HEK293 (cell line): Measurements from ENCODE around the gene CASKIN2.

Source experiments
- GLIS1 ChIP-seq: fragments of 450-650 bp; formaldehyde crosslinking; IDR thresholded peaks from 2 replicates; pipeline ENCODE4 v1.5.1; 2016; ENCODE audit warnings: missing biosample characterization, missing genetic modification characterization
- IKZF3 ChIP-seq: fragments of 450-650 bp; IDR thresholded peaks from 2 replicates; pipeline ENCODE4 v1.5.0; 2018; ENCODE audit warnings: missing biosample characterization, mild to moderate bottlenecking, missing genetic modification characterization, moderate library complexity
- KLF10 ChIP-seq: fragments of 450-650 bp; IDR thresholded peaks from 2 replicates; pipeline ENCODE4 v1.5.1; 2018; ENCODE audit warnings: missing biosample characterization, mild to moderate bottlenecking, missing genetic modification characterization
- SP2 ChIP-seq: fragments of 450-650 bp; formaldehyde crosslinking; IDR thresholded peaks from 2 replicates; pipeline ENCODE4 v1.5.1; 2016; ENCODE audit warnings: missing biosample characterization, missing genetic modification characterization
- TRIM28 ChIP-seq: IDR thresholded peaks from 2 replicates; pipeline ENCODE4 v1.6.1; 2011; ENCODE audit warnings: low read length, control low read depth, borderline replicate concordance
- ZBTB20 ChIP-seq: fragments of 450-650 bp; formaldehyde crosslinking; IDR thresholded peaks from 2 replicates; pipeline ENCODE4 v1.5.1; 2016; ENCODE audit warnings: missing biosample characterization, missing genetic modification characterization
- ZNF19 ChIP-seq: fragments of 450-650 bp; formaldehyde crosslinking; IDR thresholded peaks from 2 replicates; pipeline ENCODE4; 2016; ENCODE audit warnings: missing biosample characterization, missing genetic modification characterization, low read depth
- ZNF214 ChIP-seq: fragments of 450-650 bp; formaldehyde crosslinking; IDR thresholded peaks from 2 replicates; pipeline ENCODE4 v1.5.1; 2017; ENCODE audit warnings: missing biosample characterization, mild to moderate bottlenecking, missing genetic modification characterization, borderline replicate concordance
- ZNF324 ChIP-seq: fragments of 450-650 bp; formaldehyde crosslinking; IDR thresholded peaks from 2 replicates; pipeline ENCODE4 v1.5.1; 2016; ENCODE audit warnings: missing biosample characterization, missing genetic modification characterization
- ZNF335 ChIP-seq: fragments of 450-650 bp; formaldehyde crosslinking; conservative IDR thresholded peaks from 2 replicates; pipeline ENCODE4 v1.5.1; 2016; ENCODE audit warnings: missing biosample characterization, missing genetic modification characterization
- ZNF366 ChIP-seq: fragments of 450-650 bp; formaldehyde crosslinking; conservative IDR thresholded peaks from 2 replicates; pipeline ENCODE4 v1.5.1; 2016; ENCODE audit warnings: missing biosample characterization, missing genetic modification characterization
- ZNF510 ChIP-seq: fragments of 450-650 bp; formaldehyde crosslinking; IDR thresholded peaks from 2 replicates; pipeline ENCODE4 v1.5.1; 2018; ENCODE audit warnings: mild to moderate bottlenecking, missing genetic modification characterization, missing biosample characterization; ENCODE audit not compliant: insufficient replicate concordance
- ZNF521 ChIP-seq: fragments of 450-650 bp; formaldehyde crosslinking; IDR thresholded peaks from 2 replicates; pipeline ENCODE4 v1.5.1; 2017; ENCODE audit warnings: missing biosample characterization, mild to moderate bottlenecking, missing genetic modification characterization
- ZNF555 ChIP-seq: fragments of 450-650 bp; formaldehyde crosslinking; conservative IDR thresholded peaks from 2 replicates; pipeline ENCODE4 v1.5.1; 2017; ENCODE audit warnings: missing biosample characterization, mild to moderate bottlenecking, missing genetic modification characterization, inconsistent platforms
- ZNF626 ChIP-seq: fragments of 450-650 bp; sonication (Bioruptor Pico); formaldehyde crosslinking; IDR thresholded peaks from 2 replicates; pipeline ENCODE4 v1.5.1; 2018; ENCODE audit warnings: missing biosample characterization, missing genetic modification characterization, inconsistent platforms
- ZNF654 ChIP-seq: fragments of 450-650 bp; formaldehyde crosslinking; IDR thresholded peaks from 2 replicates; pipeline ENCODE4 v1.5.1; 2016; ENCODE audit warnings: low read depth, missing biosample characterization, missing genetic modification characterization
- ZNF707 ChIP-seq: fragments of 450-650 bp; formaldehyde crosslinking; IDR thresholded peaks from 2 replicates; pipeline ENCODE4 v1.5.1; 2016; ENCODE audit warnings: missing biosample characterization, missing genetic modification characterization
- ZNF830 ChIP-seq: fragments of 450-650 bp; IDR thresholded peaks from 2 replicates; pipeline ENCODE4 v1.5.0; 2018; ENCODE audit warnings: missing biosample characterization, missing genetic modification characterization, low read depth, mild to moderate bottlenecking, moderate library complexity
- TF ChIP-seq, protein P1 (sequence below): sonication (generic); formaldehyde crosslinking; IDR thresholded peaks from 2 replicates; pipeline ENCODE4 v1.8.1; 2022; ENCODE audit warnings: mild to moderate bottlenecking, moderate library complexity, missing genetic modification reagents
- TF ChIP-seq, protein P2 (sequence below): fragments of 450-650 bp; formaldehyde crosslinking; IDR thresholded peaks from 2 replicates; pipeline ENCODE4 v1.5.1; 2017; ENCODE audit warnings: missing biosample characterization, missing genetic modification characterization
- TF ChIP-seq, protein P3 (sequence below): fragments of 450-650 bp; formaldehyde crosslinking; IDR thresholded peaks from 2 replicates; pipeline ENCODE4 v1.5.1; 2016; ENCODE audit warnings: missing biosample characterization, missing genetic modification characterization
- TF ChIP-seq, protein P4 (sequence below): fragments of 450-650 bp; formaldehyde crosslinking; IDR thresholded peaks from 2 replicates; pipeline ENCODE4 v1.5.1; 2016; ENCODE audit warnings: missing biosample characterization, missing genetic modification characterization
- TF ChIP-seq, protein P5 (sequence below): fragments of 450-650 bp; IDR thresholded peaks from 2 replicates; pipeline ENCODE4 v1.5.1; 2018; ENCODE audit warnings: missing biosample characterization, missing genetic modification characterization
- TF ChIP-seq, protein P6 (sequence below): fragments of 450-650 bp; formaldehyde crosslinking; IDR thresholded peaks from 2 replicates; pipeline ENCODE4 v1.5.1; 2016; ENCODE audit warnings: missing biosample characterization, missing genetic modification characterization
- TF ChIP-seq, protein P7 (sequence below): fragments of 450-650 bp; formaldehyde crosslinking; IDR thresholded peaks from 2 replicates; pipeline ENCODE4 v1.5.1; 2017; ENCODE audit warnings: missing biosample characterization, missing genetic modification characterization

The CASKIN2 gene

DNA sequence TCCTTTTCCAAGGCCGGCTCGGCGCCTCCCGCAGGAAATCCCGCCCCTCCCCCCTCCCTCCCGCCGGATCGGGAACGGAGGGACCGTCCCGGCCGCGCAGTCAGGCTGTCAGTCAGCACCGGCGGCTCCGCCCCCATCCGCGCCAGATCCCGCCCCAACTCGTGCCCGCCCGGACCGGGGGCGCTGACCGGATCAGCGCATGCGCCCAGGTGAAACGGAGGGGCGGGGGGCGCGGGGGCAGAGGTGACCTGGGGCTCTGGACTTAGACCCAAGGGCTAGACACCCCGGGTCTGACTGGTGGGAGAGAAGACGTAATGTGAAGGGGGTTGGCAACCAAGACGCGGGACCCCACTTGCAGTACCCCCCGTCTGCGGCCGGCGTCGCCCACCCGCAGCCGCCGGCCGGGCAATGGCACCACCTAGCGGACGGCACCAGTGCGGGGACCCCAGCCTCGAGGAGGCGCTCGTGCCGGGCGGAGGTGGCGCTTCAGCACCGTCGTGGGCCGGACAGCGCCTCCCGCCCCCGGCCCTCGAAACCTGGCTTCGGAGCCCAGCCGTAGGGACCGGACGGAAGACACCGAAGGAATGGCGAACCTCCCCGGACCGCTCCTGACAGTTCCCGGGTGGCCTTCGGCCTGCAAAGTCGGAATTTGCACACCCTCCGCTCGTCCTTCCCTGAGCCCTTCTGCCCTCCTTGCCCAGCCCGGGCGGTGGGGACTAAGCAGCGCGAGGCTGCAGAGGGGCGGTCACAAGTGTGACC is at the start of gene CASKIN2 (continued):
- TF ChIP-seq, protein P1, sequence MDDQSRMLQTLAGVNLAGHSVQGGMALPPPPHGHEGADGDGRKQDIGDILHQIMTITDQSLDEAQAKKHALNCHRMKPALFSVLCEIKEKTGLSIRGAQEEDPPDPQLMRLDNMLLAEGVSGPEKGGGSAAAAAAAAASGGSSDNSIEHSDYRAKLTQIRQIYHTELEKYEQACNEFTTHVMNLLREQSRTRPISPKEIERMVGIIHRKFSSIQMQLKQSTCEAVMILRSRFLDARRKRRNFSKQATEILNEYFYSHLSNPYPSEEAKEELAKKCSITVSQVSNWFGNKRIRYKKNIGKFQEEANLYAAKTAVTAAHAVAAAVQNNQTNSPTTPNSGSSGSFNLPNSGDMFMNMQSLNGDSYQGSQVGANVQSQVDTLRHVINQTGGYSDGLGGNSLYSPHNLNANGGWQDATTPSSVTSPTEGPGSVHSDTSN (CRISPR knock-in tag): peak; percentile 95
- TF ChIP-seq ZNF19 (tag by site-specific recombination): no peak
- TF ChIP-seq ZNF521 (tag by site-specific recombination): no peak
- TF ChIP-seq ZNF626 (tag by site-specific recombination): no peak
- TF ChIP-seq GLIS1 (tag by site-specific recombination): peak; percentile 69
- peak; percentile 45 for TF ChIP-seq ZBTB20 (tag by site-specific recombination)
- no peak for TF ChIP-seq ZNF830
- no peak for TF ChIP-seq ZNF214 (tag by site-specific recombination)
- TF ChIP-seq SP2 (tag by site-specific recombination): peak; percentile 94
- TF ChIP-seq TRIM28: no peak
- TF ChIP-seq, protein P2, sequence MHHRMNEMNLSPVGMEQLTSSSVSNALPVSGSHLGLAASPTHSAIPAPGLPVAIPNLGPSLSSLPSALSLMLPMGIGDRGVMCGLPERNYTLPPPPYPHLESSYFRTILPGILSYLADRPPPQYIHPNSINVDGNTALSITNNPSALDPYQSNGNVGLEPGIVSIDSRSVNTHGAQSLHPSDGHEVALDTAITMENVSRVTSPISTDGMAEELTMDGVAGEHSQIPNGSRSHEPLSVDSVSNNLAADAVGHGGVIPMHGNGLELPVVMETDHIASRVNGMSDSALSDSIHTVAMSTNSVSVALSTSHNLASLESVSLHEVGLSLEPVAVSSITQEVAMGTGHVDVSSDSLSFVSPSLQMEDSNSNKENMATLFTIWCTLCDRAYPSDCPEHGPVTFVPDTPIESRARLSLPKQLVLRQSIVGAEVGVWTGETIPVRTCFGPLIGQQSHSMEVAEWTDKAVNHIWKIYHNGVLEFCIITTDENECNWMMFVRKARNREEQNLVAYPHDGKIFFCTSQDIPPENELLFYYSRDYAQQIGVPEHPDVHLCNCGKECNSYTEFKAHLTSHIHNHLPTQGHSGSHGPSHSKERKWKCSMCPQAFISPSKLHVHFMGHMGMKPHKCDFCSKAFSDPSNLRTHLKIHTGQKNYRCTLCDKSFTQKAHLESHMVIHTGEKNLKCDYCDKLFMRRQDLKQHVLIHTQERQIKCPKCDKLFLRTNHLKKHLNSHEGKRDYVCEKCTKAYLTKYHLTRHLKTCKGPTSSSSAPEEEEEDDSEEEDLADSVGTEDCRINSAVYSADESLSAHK (tag by site-specific recombination): 0 out of 2 replicates have a peak, but pooled peaks have one; percentile 7
- peak; percentile 50 for TF ChIP-seq ZNF654 (tag by site-specific recombination)
- no peak for TF ChIP-seq ZNF510
- TF ChIP-seq, protein P3, sequence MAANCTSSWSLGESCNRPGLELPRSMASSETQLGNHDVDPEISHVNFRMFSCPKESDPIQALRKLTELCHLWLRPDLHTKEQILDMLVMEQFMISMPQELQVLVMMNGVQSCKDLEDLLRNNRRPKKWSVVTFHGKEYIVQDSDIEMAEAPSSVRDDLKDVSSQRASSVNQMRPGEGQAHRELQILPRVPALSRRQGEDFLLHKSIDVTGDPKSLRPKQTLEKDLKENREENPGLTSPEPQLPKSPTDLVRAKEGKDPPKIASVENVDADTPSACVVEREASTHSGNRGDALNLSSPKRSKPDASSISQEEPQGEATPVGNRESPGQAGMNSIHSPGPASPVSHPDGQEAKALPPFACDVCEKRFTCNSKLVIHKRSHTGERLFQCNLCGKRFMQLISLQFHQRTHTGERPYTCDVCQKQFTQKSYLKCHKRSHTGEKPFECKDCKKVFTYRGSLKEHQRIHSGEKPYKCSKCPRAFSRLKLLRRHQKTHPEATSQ (tag by site-specific recombination): peak; percentile 43; the same call in 1 of the 2 replicates
- no peak for TF ChIP-seq KLF10 (tag by site-specific recombination)
- TF ChIP-seq, protein P4, sequence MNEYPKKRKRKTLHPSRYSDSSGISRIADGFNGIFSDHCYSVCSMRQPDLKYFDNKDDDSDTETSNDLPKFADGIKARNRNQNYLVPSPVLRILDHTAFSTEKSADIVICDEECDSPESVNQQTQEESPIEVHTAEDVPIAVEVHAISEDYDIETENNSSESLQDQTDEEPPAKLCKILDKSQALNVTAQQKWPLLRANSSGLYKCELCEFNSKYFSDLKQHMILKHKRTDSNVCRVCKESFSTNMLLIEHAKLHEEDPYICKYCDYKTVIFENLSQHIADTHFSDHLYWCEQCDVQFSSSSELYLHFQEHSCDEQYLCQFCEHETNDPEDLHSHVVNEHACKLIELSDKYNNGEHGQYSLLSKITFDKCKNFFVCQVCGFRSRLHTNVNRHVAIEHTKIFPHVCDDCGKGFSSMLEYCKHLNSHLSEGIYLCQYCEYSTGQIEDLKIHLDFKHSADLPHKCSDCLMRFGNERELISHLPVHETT: 0 out of 2 replicates have a peak, but pooled peaks have one; percentile 13
- TF ChIP-seq IKZF3: peak; percentile 98
- TF ChIP-seq ZNF707 (tag by site-specific recombination): peak; percentile 24; the same call in 1 of the 2 replicates
- TF ChIP-seq, protein P5, sequence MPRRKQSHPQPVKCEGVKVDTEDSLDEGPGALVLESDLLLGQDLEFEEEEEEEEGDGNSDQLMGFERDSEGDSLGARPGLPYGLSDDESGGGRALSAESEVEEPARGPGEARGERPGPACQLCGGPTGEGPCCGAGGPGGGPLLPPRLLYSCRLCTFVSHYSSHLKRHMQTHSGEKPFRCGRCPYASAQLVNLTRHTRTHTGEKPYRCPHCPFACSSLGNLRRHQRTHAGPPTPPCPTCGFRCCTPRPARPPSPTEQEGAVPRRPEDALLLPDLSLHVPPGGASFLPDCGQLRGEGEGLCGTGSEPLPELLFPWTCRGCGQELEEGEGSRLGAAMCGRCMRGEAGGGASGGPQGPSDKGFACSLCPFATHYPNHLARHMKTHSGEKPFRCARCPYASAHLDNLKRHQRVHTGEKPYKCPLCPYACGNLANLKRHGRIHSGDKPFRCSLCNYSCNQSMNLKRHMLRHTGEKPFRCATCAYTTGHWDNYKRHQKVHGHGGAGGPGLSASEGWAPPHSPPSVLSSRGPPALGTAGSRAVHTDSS: no peak
- no peak for TF ChIP-seq ZNF555 (tag by site-specific recombination)
- peak; percentile 85 for TF ChIP-seq ZNF335
- TF ChIP-seq ZNF324 (tag by site-specific recombination): peak; percentile 82
- TF ChIP-seq ZNF366 (tag by site-specific recombination): 0 out of 2 replicates have a peak, but pooled peaks have one; percentile 8
- TF ChIP-seq, protein P6, sequence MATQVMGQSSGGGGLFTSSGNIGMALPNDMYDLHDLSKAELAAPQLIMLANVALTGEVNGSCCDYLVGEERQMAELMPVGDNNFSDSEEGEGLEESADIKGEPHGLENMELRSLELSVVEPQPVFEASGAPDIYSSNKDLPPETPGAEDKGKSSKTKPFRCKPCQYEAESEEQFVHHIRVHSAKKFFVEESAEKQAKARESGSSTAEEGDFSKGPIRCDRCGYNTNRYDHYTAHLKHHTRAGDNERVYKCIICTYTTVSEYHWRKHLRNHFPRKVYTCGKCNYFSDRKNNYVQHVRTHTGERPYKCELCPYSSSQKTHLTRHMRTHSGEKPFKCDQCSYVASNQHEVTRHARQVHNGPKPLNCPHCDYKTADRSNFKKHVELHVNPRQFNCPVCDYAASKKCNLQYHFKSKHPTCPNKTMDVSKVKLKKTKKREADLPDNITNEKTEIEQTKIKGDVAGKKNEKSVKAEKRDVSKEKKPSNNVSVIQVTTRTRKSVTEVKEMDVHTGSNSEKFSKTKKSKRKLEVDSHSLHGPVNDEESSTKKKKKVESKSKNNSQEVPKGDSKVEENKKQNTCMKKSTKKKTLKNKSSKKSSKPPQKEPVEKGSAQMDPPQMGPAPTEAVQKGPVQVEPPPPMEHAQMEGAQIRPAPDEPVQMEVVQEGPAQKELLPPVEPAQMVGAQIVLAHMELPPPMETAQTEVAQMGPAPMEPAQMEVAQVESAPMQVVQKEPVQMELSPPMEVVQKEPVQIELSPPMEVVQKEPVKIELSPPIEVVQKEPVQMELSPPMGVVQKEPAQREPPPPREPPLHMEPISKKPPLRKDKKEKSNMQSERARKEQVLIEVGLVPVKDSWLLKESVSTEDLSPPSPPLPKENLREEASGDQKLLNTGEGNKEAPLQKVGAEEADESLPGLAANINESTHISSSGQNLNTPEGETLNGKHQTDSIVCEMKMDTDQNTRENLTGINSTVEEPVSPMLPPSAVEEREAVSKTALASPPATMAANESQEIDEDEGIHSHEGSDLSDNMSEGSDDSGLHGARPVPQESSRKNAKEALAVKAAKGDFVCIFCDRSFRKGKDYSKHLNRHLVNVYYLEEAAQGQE: peak; percentile 100
- TF ChIP-seq, protein P7, sequence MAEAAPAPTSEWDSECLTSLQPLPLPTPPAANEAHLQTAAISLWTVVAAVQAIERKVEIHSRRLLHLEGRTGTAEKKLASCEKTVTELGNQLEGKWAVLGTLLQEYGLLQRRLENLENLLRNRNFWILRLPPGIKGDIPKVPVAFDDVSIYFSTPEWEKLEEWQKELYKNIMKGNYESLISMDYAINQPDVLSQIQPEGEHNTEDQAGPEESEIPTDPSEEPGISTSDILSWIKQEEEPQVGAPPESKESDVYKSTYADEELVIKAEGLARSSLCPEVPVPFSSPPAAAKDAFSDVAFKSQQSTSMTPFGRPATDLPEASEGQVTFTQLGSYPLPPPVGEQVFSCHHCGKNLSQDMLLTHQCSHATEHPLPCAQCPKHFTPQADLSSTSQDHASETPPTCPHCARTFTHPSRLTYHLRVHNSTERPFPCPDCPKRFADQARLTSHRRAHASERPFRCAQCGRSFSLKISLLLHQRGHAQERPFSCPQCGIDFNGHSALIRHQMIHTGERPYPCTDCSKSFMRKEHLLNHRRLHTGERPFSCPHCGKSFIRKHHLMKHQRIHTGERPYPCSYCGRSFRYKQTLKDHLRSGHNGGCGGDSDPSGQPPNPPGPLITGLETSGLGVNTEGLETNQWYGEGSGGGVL (tag by site-specific recombination): peak; percentile 33
